CD14-positive monocyte (primary cell): Measurements from ENCODE around the gene CENPM. TPM values are rescaled to one million over a fixed set of nuclear protein-coding genes. Genes with fewer than 3 reads are reported as not detected.
A peak's percentile ranks its signal among the peaks of the same experiment; 100 is the strongest.

ENCODE experiments used
- DNase-seq, 3 donors: peaks; one replicate each; pipeline ENCODE4 v3.0.0-alpha.2; 2011 to 2022
- H2AFZ ChIP-seq: 2 replicates; pipeline ENCODE4 v1.6.0; 2012; ENCODE audit warnings: mild to moderate bottlenecking, low read depth, low read length, inconsistent platforms; ENCODE audit not compliant: insufficient read depth, poor library complexity, severe bottlenecking
- H3K27ac ChIP-seq, 2 donors: 1 replicate in 1 of 2; 2 replicates in 1 of 2; pipeline ENCODE4 v1.5.1; 2012 to 2013; ENCODE audit warnings: low read length in 2 of 2, control low read depth in 1 of 2, inconsistent platforms in 1 of 2, low read depth in 1 of 2, mild to moderate bottlenecking in 1 of 2
- H3K27me3 ChIP-seq, 2 donors: one replicate each; pipeline versions ENCODE4 v1.6.0 to v1.6.1; 2011 to 2013; ENCODE audit warnings: low read length in 2 of 2; ENCODE audit not compliant: control insufficient read depth in 2 of 2, insufficient read depth in 2 of 2
- H3K36me3 ChIP-seq, 2 donors: replicated peaks in 1 of 2; 1 replicate in 1 of 2; 2 replicates in 1 of 2; pipeline versions ENCODE4 v1.5.1 to v1.6.1; 2012 to 2013; ENCODE audit warnings: low read length in 2 of 2, control low read depth in 1 of 2, inconsistent platforms in 1 of 2, mild to moderate bottlenecking in 1 of 2; ENCODE audit not compliant: insufficient read depth in 2 of 2, control insufficient read depth in 1 of 2
- H3K4me1 ChIP-seq, 2 donors: 1 replicate in 1 of 2; 2 replicates in 1 of 2; pipeline versions ENCODE4 v1.5.1 to v1.6.1; 2012 to 2013; ENCODE audit warnings: low read length in 2 of 2, control low read depth in 1 of 2, inconsistent platforms in 1 of 2, mild to moderate bottlenecking in 1 of 2, moderate library complexity in 1 of 2; ENCODE audit not compliant: insufficient read depth in 2 of 2, control insufficient read depth in 1 of 2
- H3K4me2 ChIP-seq: replicated peaks from 2 replicates; pipeline ENCODE3; 2012; ENCODE audit warnings: low read length, moderate library complexity, mild to moderate bottlenecking; ENCODE audit not compliant: poor library complexity, severe bottlenecking; ENCODE audit errors: extremely low read depth
- H3K4me3 ChIP-seq, 3 experiments: fragments of 200-600 bp in 1 of 3; sonication (generic) in 1 of 3; replicated peaks in 1 of 3; 1 replicate in 2 of 3; 2 replicates in 1 of 3; pipeline ENCODE4 v1.5.1; 2011 to 2013; ENCODE audit warnings: low read length in 3 of 3, mild to moderate bottlenecking in 3 of 3, control low read depth in 2 of 3, low read depth in 2 of 3, inconsistent platforms in 1 of 3, moderate library complexity in 1 of 3
- H3K79me2 ChIP-seq: 2 replicates; pipeline ENCODE4 v1.6.0; 2012; ENCODE audit warnings: mild to moderate bottlenecking, control low read depth, inconsistent platforms, low read length, moderate library complexity; ENCODE audit not compliant: insufficient read depth
- H3K9ac ChIP-seq: 2 replicates; pipeline ENCODE4 v1.6.0; 2017; ENCODE audit warnings: low read length, mild to moderate bottlenecking; ENCODE audit not compliant: insufficient read depth, poor library complexity, severe bottlenecking
- H3K9me3 ChIP-seq, 2 donors: replicated peaks in 1 of 2; 1 replicate in 1 of 2; 2 replicates in 1 of 2; pipeline versions ENCODE4 v1.5.1 to v1.6.1; 2012 to 2013; ENCODE audit warnings: low read length in 2 of 2, control low read depth in 1 of 2; ENCODE audit not compliant: control insufficient read depth in 1 of 2, insufficient read depth in 1 of 2
- H4K20me1 ChIP-seq: 2 replicates; pipeline ENCODE4 v1.6.0; 2012; ENCODE audit warnings: mild to moderate bottlenecking, low read length, control low read depth, moderate library complexity; ENCODE audit not compliant: insufficient read depth
- H3K27ac Mint-ChIP-seq, 7 donors: one replicate each; pipeline ENCODE4 v1.8.0; 2020; ENCODE audit warnings: mild to moderate bottlenecking in 7 of 7, mixed read lengths in 7 of 7, moderate library complexity in 6 of 7, inconsistent platforms in 2 of 7
- H3K27me3 Mint-ChIP-seq, 3 donors: one replicate each; pipeline ENCODE4 v1.8.0; 2021 to 2022; ENCODE audit warnings: low read depth in 3 of 3, mild to moderate bottlenecking in 3 of 3, mixed read lengths in 3 of 3, moderate library complexity in 3 of 3, inconsistent platforms in 1 of 3
- H3K36me3 Mint-ChIP-seq, 2 donors: one replicate each; pipeline ENCODE4 v1.8.0; 2020; ENCODE audit warnings: mixed read lengths in 2 of 2, inconsistent platforms in 1 of 2, mild to moderate bottlenecking in 1 of 2
- H3K4me1 Mint-ChIP-seq: one replicate; pipeline ENCODE4 v1.8.0; 2020; ENCODE audit warnings: mild to moderate bottlenecking, mixed read lengths
- H3K4me3 Mint-ChIP-seq, 2 donors: one replicate each; pipeline ENCODE4 v1.8.0; 2020; ENCODE audit warnings: mild to moderate bottlenecking in 2 of 2, mixed read lengths in 2 of 2, moderate library complexity in 1 of 2
- H3K9me3 Mint-ChIP-seq, 7 donors: one replicate each; pipeline ENCODE4 v1.8.0; 2020 to 2022; ENCODE audit warnings: mixed read lengths in 7 of 7, mild to moderate bottlenecking in 6 of 7, moderate library complexity in 6 of 7, inconsistent platforms in 2 of 7
- CTCF ChIP-seq: fragments of 200-600 bp; IDR thresholded peaks from one replicate; pipeline ENCODE4 v1.8.0; 2022; ENCODE audit warnings: antibody characterized with exemption, mild to moderate bottlenecking
- WGBS: methylation state at CpG from one replicate; pipeline ENCODE4 v1.1.5; 2013; ENCODE audit warnings: missing lambda C conversion rate; ENCODE audit not compliant: insufficient coverage; 5-methylcytosine and 5-hydroxymethylcytosine counted together
- intact Hi-C, 2 donors: fragments of 100-400 bp; cut with micrococcal nuclease; formaldehyde crosslinking; loops; one replicate each; pipeline versions ENCODE4 v1.15.0 to v1.15.1; 2023
- polyA plus RNA-seq, 3 donors: library from polyadenylated mRNA; depleted of rRNA in 1 of 3; unstranded in 2 of 3; stranded (reverse) in 1 of 3; fragments of 300-500 nt in 2 of 3; fragments of >200 nt in 1 of 3; fragmentation: Illumina TruSeq in 2 of 3; gene quantifications; 1 replicate in 2 of 3; 2 replicates in 1 of 3; pipeline ENCODE4 v1.2.3, GENCODE V29; 2012 to 2021

Gene CENPM
- polyA plus RNA-seq, 3 donors: 0.20 TPM; not detected in 2

- Mint-ChIP-seq H3K27ac (peak overlapping the region in 1 of 7 donors; percentile 25), H3K4me1 (peaks cover 4% of the 10 kb centered on the region), H3K9me3 (no peaks in the 10 kb centered on the region), H3K36me3 (no peaks in the 10 kb centered on the region), H3K4me3 (peak overlapping the region in 1 of 2 donors; percentile 53), H3K27me3 (peaks cover 3 to 25% (median 22%) of the 10 kb centered on the region in 3 donors)
- DNase-seq: no peak
- Histone ChIP-seq H3K27ac (no peak overlapping the region), H3K36me3 (no peaks in the 10 kb centered on the region), H3K9ac (no peak overlapping the region), H4K20me1 (no peaks in the 10 kb centered on the region), H3K79me2 (no peaks in the 10 kb centered on the region), H3K4me2 (peak overlapping the region; percentile 49), H3K4me3 (no peak overlapping the region), H3K27me3 (peaks cover 0 to 8% of the 10 kb centered on the region in 2 donors), H3K9me3 (no peaks in the 10 kb centered on the region), H2AFZ (peak overlapping the region; percentile 77), H3K4me1 (peaks cover 3 to 6% of the 10 kb centered on the region in 2 donors)
- 53% methylated on average over 18 of the region's 23 CpGs for WGBS
- TF ChIP-seq CTCF: peak; percentile 73
- intact Hi-C loops: no loop called here
Observed at GRCh38 chr22:41957941-41958556, 11.1 kb upstream of the CENPM start.

- Histone ChIP-seq H2AFZ (no peak overlapping the region), H3K4me1 (peaks cover 3 to 6% of the 10 kb centered on the region in 2 donors), H3K4me3 (no peak overlapping the region), H3K9ac (no peak overlapping the region), H3K27ac (no peak overlapping the region), H3K4me2 (no peak overlapping the region), H3K36me3 (no peaks in the 10 kb centered on the region), H3K79me2 (no peaks in the 10 kb centered on the region), H3K27me3 (peaks cover 0 to 3% of the 10 kb centered on the region in 2 donors), H3K9me3 (no peaks in the 10 kb centered on the region), H4K20me1 (no peaks in the 10 kb centered on the region)
- Mint-ChIP-seq H3K4me3 (no peak overlapping the region), H3K36me3 (no peaks in the 10 kb centered on the region), H3K9me3 (peaks cover 0 to 1% (median 0%) of the 10 kb centered on the region in 7 donors), H3K27me3 (peaks cover 0 to 15% (median 6%) of the 10 kb centered on the region in 3 donors), H3K4me1 (peaks cover 4% of the 10 kb centered on the region), H3K27ac (no peak overlapping the region)
- TF ChIP-seq CTCF: no peak
- intact Hi-C loops: no loop called here
- no peak for DNase-seq
- no CpG with 5 or more reads among the region's 2 CpGs for WGBS
Observed at GRCh38 chr22:41952713-41953112, 5.8 kb upstream of the CENPM start.
